GM19455 (cell line): ENCODE data around the gene SNW1.
"Not testable (repeated sequence)": the region's sequence is repeated elsewhere in the genome, so short reads cannot be mapped to it uniquely, and the experiment has no call there.

Experiments used
- ATAC-seq: cut with Tn5 transposase; IDR thresholded peaks from one replicate; pipeline ENCODE4 v1.9.1; 2021; ENCODE audit not compliant: unreplicated experiment

Gene SNW1

DNA sequence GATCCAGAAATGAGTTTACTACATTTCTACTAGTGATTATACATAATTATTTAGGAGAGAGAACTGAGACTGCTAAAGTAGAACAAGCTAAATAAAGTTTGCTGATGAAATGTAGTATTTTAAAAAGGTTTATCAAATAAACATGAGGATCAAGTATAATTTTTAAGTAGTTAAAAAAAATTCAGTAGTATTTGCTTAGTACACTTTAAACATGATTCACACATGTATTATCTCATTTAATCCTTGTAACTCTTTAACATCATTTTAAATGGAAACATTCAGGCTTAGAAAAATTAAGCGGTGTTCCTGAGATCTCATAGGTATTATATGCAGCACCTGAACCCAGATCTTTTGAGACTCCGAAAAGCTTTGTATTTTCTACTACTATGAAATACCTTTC lies 8.7 kb downstream of the SNW1 start:
- ATAC-seq, result no peak

DNA sequence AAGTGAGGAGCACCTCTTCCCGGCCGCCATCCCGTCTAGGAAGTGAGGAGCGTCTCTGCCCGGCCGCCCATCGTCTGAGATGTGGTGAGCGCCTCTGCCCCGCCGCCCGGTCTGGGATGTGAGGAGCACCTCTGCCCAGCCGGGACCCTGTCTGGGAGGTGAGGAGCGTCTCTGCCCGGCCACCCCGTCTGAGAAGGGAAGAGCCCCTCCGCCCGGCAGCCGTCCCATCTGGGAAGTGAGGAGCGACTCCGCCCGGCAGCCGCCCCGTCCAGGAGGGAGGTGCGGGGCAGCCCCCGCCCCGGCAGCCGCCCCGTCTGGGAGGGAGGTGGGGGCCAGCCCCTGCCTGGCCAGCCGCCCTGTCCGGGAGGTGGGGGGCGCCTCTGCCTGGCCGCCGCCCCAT lies 13.5 kb downstream of the SNW1 start:
- not testable (repeated sequence) for ATAC-seq

DNA sequence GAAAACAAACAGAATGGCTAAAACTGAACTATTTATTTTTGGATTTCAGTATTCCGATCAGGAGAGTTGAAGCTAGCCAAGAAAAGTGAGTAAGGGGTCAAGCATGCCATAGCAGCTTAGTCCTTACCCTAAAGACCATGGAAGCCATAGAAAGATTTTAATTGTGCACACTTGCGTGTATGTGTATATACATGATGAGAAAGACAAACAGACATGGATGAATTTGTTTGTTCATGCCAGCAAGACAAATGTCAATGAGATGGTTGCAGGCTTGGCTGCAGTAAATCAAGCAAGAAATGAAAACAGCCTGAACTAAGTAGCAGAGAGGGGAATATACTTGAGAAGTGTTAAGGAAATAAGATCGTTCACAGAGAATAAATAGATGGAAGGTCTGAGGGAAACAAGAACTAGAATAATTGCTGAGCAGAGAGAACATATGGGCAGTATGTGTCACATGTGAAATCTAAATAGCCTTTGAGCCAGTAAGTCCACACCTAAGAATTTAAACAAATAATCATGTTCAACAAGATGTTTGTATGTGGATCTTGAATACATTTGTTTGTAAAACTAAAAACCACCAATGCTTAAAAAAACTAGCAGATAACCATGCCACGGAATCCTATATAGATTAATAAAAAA lies 14.8 kb downstream of the SNW1 start:
- ATAC-seq, result no peak

DNA sequence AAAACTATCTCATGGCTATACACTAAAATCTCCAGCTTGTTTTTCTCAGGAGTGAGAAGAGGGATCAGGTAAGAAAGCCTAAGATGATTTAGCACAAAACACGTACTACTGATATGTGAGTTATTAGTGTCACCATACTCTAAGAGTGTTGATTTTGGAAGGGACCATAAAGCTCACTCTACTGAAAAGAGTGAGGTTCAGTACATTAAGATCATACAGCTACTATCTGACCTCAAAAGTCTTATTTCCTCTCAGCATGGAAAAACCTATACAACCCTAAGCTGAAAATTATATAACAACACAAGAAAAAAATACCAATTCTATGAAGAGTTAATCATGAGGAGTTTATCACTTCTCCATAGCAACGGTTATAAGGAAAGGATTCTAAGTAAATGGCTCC lies 19.5 kb downstream of the SNW1 start:
- no peak for ATAC-seq

DNA sequence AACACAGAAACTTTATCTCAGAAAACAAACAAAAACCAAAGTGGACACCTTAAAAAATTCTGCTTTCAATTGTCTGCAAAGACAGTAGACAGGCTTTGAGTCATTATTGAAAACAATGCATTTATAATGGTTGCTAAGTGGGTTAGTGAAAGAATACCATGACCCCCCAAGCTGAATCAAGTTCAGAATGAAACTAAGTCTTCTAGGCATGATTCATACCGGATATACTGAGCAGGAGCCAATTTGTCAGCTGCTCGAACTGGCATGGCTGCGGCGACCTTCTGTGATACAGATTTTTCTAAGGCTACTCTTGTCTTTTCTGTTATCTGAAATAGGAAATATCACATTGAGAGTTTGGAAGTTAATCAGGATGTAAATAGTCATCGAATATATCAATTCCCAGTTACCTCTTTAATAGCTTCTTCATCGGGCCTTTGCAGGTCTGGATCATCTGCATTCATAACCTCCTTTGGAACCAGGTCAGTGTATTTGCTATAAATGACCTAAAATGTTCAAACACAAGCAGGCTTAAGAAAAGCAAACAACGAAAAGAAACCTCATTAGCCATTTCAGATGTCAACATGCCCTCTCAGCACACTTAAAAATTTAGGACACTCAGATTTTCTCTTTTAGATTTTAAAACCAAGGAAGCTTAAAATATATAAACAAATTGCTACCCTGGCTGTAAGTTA lies 22.3 kb downstream of the SNW1 start:
- ATAC-seq, result no peak

DNA sequence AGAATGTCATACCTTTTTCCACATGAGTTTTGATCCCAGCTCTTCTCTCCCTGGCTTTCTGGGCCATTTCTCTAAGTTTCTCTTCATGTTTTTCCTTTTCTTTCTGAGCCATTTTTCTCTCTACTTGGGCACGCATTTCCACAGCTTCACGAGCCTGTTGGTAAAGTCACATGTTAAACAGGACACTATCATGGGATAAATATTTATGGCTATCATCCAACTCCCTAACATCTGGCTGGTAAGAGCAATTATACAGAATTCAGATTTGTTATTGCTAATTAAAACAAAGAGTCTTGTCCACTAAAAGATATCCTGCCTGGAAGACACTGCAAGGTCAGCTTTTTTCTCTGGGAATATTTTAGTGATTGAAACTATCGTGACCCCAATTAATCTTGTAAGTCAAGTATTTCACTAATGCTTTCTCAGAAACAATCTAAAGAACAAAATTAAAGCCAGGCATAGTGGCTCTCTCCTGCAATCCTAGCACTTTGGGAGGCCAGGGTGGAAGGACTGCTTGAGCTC lies 29.9 kb downstream of the SNW1 start:
- ATAC-seq, result no peak

DNA sequence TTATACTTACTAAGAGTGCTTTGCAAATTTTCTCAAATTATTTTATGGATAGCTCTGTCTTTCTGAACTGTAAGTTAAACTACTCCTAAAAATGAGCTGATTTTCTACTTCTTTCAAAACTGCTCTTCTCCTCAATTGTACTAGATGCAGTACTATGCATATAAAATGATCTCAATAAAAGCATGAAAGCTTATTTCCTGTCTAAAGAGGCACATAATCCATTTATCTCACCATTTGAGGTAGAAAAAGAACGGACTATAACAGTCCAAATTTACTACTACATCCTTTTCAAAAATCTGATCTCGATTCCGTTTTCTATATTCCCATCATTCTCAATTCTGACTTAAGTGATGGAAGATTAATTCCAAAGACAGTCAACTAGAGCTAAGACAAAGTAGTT lies 38.7 kb downstream of the SNW1 start:
- ATAC-seq, result no peak

DNA sequence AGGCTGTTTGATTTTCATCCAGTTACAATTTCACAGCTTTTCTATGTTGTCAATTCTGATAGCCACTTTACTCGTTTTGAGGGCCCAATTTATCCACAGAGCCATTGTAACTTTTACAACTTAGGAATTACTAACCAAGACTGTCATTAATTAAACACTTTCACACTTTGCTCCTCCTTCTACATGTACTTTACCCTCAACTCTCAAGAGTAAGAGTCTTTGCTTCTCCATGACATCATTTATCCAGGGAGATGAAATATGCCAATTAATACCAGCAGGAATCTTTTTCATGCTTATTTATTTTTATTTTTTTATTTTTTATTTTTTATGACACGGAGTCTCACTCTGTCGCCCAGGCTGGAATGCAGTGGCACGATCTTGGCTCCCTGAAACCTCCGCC lies 39.5 kb downstream of the SNW1 start:
- no peak for ATAC-seq

DNA sequence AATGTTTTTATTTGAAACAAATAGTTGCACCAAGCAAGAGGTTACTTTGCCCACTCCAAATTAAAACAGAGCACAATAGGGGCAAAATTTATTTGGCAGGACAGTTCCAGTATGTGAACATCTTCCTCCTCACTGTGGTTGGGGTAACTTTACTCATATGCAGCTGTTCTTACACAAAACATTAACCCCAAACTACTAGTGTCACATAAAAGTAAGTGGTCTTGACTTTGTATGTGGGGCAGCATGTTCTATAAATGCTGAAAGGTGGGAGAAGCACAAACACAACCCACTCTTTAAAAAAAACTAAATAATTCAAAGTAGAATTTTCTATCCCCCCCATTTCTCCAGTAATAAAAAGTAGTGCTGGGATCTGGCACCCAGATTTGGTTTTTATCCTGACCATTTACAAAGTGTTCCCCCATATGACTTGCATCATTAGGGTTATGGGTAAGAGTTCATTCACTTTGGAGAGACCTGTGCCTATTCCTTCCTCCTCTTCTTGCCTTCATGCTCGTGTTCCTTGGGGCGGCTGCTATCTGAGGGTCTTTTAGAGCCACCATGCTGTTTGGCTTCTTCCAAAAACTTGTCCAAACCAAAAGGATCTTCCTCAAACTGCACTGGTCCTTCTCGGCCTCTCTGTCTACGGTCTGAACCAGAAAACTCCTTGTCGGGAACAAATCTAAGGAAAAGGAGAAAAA lies 43.2 kb downstream of the SNW1 start:
- no peak for ATAC-seq

DNA sequence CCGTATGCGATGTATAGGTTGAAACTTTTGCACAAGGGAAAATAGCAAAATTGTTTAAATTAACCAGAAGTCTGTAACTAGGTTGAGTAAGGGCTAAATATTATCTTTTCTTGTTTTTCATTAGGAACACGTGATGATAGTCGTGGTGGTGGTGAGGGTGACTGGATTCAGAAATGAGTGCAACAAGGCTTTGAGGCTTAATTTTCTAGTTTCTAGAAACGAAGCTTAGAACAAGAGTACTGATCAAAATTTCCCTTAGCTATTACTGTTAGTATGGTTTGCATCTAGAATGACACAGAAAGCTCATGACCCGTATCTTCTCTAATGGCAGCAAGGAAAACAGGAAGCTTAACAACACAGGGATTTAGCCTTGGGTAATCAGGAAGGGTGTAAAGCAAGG lies 46.0 kb downstream of the SNW1 start:
- ATAC-seq, result no peak

DNA sequence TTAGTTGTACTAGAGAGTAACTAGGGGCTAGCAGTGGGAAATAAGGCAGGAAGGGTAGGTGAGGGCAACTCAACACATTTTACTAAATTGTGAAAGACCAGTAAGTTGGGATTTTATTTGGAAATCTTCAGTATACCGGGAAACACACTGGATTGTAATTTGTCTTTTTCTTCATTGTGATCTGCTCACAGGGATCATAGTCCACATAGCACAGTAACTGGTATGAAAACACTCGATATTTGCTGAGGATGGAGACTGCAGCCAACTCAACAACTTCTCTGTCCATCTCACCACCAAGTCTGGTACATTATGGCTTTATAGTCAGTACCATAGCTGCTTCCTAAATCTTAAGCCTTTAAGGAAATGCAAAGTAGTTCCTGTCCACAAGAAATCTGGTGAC lies 50.6 kb downstream of the SNW1 start:
- no peak for ATAC-seq

DNA sequence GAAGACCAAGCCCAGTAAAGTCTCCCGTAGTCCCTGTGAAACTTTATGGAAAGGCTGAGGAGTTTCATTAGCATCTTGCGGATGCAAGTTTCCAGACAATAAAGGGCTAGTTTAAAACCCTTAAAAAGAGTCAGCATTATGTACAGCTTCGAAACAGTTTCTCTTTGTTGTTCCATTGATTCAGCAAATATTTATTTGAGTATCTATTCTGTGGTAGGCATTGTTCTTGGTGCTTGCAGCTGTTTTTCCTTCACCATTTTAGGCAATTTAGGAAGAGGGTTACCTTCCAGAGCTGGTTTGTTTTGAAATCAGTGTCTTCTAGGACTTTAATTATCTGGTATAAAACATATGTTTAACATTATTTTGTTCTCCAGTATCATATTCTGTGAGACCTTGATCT lies 51.5 kb downstream of the SNW1 start:
- no peak for ATAC-seq

DNA sequence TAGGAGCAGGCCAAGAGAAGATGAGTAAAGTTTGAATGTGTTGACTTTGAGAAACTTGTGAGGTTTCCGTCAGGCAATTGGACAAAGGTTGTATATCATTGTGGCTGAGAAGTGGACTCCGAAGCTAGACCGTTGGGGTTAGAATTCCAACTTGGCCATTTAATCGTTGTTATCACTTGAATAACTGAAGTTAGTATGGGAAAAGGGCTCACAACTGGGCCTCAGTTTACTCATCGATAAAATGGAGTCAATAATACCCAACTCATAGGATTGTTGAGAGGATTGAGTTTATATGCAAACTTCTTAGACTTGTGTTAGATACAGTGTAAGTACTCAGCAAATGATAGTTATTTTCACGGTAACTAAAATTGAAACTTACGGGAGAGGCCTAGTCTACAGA lies 52.2 kb downstream of the SNW1 start:
- no peak for ATAC-seq

DNA sequence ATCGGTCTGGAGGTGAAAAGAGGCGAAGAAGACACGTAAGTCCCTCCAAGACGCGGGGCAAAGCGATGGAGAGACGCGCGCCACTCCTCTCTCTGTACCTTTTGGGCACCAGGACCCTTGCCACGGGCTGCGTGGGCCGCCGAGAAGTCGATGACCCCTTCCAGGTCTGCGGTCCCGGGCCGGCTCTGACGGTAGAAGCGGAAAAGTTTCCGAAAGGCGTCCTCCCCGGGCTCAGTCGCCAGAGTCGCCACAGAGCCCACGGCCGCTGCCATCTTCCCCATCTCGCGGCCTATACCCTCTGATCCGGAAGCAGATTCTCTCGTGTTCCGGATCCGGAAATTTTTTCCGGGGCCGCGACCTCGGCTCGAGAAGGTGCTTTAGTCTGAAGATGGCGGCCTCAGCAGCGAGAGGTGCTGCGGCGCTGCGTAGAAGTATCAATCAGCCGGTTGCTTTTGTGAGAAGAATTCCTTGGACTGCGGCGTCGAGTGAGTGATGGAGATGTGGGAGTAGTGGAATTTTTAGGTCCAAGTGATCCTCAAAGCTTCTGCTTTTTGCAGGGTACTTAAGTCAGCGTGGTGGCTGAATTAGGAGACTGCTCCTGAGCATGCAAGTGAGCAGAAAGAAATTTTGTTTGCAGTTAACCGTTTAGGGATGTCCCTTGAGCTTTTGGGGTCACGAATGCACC lies 53.1 kb downstream of the SNW1 start, which contains the start of the genes ALKBH1 and SLIRP:
TSS of gene ALKBH1 (minus strand) at position 300 of the 685 bp plus-strand sequence. CDS start at position 281, 19 bp downstream.
TSS of gene SLIRP (plus strand) at position 380 of the 685 bp plus-strand sequence. CDS start at position 389, 9 bp downstream.
- peak; percentile 97 for ATAC-seq

DNA sequence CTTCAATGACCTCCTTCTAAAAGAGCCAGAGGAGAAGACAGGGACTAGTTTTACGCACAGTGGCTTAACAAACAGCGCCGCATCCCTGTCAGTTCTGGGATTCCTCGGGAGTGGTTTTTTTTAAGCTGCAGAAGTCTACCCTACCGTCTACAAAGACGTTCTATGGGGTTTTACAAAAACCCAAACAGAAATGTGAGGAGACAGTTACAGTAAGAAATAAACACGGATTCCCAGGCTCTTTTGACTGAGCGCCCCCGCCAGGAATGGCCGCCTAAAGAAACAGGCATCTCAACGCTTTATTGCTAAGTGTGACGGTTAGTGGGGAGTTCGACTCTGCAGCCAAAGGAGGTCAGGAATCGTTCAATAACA lies 53.6 kb downstream of the SNW1 start:
- peak; percentile 39 for ATAC-seq

DNA sequence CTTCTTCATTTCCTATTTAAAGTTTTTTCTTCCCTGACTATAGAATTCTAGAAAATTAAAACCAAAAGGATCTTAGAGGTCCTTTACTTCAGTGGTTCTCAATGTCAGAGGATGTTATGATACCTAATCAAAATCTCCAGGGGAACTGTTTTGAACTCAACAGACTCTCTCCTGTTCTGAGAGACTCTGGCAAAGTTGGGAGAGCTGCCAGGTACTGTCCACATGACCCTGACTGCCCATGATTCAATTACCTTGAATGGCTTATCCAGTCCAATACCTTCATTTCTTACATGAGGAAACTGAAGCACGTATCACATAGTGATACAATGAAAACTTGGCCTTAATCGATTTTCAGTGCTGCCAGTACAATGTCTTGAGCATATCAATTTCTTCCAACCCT lies 69.7 kb downstream of the SNW1 start:
- ATAC-seq, result no peak

DNA sequence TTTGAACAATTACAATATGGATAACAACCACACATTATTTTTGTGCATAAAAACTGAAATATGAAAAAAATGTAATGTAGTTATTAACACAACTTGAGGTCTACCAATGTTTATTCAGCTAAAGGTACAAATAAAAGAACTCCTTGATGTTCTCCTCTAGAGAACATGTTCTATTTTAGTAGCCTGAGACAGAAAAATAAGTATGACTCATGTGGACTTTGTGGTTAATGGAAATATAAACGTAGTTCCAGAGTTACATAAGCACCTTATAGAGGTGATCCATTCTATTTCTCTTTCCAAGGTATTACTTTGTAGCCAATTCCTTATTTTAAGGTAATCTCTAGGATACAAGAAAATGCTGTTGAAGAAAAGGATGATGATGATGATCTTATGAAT lies 78.8 kb downstream of the SNW1 start:
- ATAC-seq, result no peak

DNA sequence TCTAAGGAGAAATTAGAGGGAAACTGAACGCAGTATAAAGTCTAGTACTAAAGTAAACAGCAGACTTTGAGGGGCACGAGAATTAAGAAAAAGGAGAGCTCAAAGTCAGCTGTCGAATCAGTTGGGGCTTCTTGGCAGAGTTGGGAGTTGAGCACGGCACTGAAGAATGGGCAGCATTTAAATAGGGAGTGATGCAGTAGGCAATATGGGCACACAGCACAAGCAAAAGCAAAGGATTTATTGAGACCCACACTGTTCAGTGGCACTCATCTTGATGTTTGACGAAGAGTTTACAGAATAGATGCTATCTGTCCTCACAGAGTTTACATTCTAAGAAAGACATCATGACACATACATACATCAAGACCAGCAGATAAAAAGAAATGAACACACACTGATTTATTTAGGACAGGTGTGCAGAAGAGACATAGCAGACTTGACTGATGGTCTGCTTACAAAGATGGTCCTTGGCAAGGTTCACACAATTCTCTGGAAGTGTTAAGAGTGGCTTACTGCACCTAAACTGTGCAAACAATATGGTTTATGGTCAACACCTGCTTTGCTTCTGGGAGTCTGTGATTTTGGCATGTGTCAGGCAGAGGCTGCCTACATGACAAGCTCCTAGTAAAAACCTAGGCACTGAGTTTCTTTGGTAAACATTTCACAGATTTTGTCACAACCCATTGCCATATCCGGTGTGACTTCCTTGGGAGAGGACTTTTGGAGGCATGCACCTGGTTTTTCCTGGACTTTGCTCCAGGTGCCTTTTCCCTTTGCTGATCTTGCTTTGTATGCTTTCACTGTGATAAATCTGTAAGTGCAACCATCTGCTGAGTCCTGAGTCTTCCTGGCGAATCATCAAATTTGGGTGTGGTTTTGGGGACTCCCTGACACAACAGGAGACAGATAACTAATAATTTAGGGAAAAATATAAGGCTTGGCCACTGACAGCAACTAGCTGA lies 79.5 kb downstream of the SNW1 start:
- no peak for ATAC-seq

DNA sequence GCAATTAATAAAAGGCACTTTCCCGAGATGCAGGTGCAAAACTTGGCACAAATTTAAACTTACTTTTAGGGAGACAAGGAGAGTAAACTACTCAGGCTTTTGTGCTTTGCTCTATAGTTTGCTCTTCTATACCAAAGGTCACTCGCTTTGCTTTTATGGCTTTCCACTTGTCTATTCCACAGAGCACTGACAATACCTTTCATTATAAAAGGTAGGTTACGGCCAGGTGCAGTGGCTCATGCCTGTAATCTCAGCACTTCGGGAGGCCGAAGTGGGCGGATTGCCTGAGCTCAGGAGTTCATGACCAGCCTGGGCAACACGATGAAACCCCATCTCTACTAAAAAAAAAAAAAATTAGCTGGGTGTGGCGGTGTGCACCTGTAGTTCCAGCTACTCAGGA lies 86.0 kb downstream of the SNW1 start:
- ATAC-seq, result no peak

DNA sequence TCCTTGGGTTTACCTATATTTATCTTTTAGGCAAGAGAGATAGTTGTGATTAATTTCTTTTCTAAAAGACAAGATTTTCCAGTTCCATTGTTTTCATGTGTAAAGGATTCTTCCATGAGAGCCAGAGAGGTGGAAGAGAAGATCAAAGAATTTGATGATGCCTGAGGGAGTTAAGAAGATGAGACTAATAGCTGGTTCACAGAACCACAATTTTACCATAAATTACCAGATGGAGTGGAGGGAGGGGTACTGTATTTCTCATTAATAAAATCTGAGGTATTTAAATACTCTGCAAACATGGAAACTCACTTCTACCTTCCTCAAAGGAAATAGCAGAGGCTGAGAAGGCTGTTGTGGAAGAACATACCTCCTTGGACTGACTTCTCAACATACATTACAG lies 87.8 kb downstream of the SNW1 start:
- ATAC-seq, result no peak
